Cardiac muscle cell (in vitro differentiated cells and primary cell): ENCODE data around the gene TMEM191C. TPM values are rescaled to one million over a fixed set of nuclear protein-coding genes. Genes with fewer than 3 reads are reported as not detected.

ENCODE experiments used
- polyA plus RNA-seq: library from polyadenylated mRNA; unstranded; fragments of >200 nt; fragmentation: Nextera tagmentation; extraction: Ambion mirVana; gene quantifications from 2 replicates; pipeline ENCODE4 v1.2.1, GENCODE V29; 2016
- total RNA-seq: library from RNA; depleted of rRNA; stranded (reverse); fragments of >200 nt; gene quantifications from 2 replicates; pipeline ENCODE4 v1.2.3, GENCODE V29; 2016

Gene TMEM191C
- total and polyA plus RNA-seq, 2 experiments from 2014 or later: 11.3 to 13.8 TPM

Other genes starting within 250 kb of the TMEM191C start
- 1.7 and 1.9 TPM in 2 replicates for gene RIMBP3B, start 83.6 kb upstream of the TMEM191C start, total RNA-seq
- gene RIMBP3B, start 83.6 kb upstream of the TMEM191C start, polyA plus RNA-seq: 0.24 and 0.34 TPM in 2 replicates
- 23.5 and 34.5 TPM in 2 replicates for gene HIC2, start 50.0 kb upstream of the TMEM191C start, total RNA-seq
- 9.4 and 15.8 TPM in 2 replicates for gene HIC2, start 50.0 kb upstream of the TMEM191C start, polyA plus RNA-seq
- gene RIMBP3C, start 84.1 kb downstream of the TMEM191C start, total RNA-seq: 1.1 and 3.2 TPM in 2 replicates
- 0.32 and 0.59 TPM in 2 replicates for gene RIMBP3C, start 84.1 kb downstream of the TMEM191C start, polyA plus RNA-seq
- 56.3 and 73.7 TPM in 2 replicates for gene UBE2L3, start 100.3 kb downstream of the TMEM191C start, total RNA-seq
- gene UBE2L3, start 100.3 kb downstream of the TMEM191C start, polyA plus RNA-seq: 108 and 118 TPM in 2 replicates
- gene YDJC, start 162.6 kb downstream of the TMEM191C start, total RNA-seq: 42.0 and 42.5 TPM in 2 replicates
- 31.2 and 31.8 TPM in 2 replicates for gene YDJC, start 162.6 kb downstream of the TMEM191C start, polyA plus RNA-seq
- gene CCDC116, start 165.4 kb downstream of the TMEM191C start, total RNA-seq: 0.57 and 0.70 TPM in 2 replicates
- gene CCDC116, start 165.4 kb downstream of the TMEM191C start, polyA plus RNA-seq: 0.17 and 0.94 TPM in 2 replicates
- 26.8 and 130 TPM in 2 replicates for gene SDF2L1, start 174.9 kb downstream of the TMEM191C start, total RNA-seq
- 28.2 and 127 TPM in 2 replicates for gene SDF2L1, start 174.9 kb downstream of the TMEM191C start, polyA plus RNA-seq
- gene PPIL2, start 198.6 kb downstream of the TMEM191C start, total RNA-seq: 23.3 and 29.2 TPM in 2 replicates
- gene PPIL2, start 198.6 kb downstream of the TMEM191C start, polyA plus RNA-seq: 23.6 and 26.1 TPM in 2 replicates